ENCODE data around the gene CARS1.
"Not testable (repeated sequence)": the region's sequence is repeated elsewhere in the genome, so short reads cannot be mapped to it uniquely, and the experiment has no call there.

Gene CARS1

GRCh38 chr11:3089236-3090061 is 32.2 kb upstream of the CARS1 start:
- no peak for DNase-seq (ENCODE audit: low read depth in 2 of 2)

DNA sequence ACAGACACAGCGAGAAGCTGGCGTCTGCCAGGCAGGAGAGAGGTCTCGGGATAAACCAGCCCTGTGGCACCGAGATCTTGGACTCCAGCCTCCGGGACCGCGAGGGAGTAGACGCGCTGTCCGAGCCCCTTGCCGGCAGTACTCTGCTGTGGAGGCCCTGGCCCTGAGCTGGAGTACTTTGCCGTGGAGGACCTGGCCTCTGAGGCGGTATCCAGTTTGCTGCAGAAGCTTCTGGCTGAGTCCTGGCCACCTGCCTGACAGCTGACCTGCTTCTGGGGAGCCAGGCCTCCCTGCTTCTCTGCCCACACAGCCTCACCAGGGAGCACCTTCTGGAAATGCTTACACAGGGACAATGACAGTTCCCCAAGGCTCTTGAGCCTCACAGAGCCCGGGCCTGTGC is 31.6 kb upstream of the CARS1 start:
- DNase-seq (ENCODE audit: low read depth in 2 of 2): no peak

DNA sequence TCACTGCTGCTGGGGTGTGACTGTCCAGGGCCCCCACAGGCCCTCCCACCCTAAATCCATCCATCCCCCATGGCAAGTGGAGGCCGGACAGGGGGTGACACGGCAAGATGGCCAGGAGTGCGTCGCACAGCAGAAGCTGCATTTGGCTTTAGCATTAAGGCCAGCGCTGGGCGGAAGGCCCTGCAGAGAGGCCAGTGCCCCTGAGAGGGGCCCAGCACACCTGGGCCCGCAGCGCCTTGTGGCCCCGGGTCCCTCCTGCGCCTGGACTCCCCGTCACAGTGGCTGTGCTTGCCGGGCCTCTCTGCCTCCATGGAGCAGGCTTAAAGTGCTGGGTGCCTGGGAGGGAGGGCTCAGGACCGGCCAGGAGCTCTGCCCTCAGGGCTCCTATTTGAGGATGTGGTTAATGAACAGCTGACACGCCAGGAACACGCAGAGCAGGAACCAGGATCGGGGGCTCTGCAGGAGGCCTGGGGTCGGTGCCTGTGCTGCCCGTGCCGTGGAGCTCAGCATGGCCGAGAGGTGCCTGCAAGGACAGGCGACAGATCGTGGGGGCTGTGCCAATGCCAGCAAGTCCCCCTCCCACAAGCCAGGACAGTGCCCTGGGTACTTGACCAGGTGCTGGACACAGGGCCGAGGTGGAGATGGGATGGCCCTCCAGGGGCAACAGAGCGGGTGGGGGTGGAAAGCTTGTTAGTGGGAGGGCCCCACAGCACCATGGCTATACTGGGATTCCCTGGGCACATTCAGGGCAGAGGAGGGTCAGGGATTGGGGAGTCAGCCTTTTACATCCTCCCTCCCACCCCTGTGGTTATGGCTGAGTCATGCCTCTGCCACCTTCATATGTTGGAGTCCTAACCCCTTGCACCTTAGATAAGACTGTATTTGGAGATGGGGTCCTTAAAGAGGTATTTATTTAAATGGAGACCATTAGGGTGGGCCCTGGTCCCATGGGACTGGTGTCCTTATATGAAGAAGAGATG is 30.9 kb upstream of the CARS1 start:
- DNase-seq (ENCODE audit: low read depth in 2 of 2): no peak

- no peak for DNase-seq (ENCODE audit: low read depth in 2 of 2)
These were observed 30.1 kb upstream of the CARS1 start for GRCh38 chr11:3087373-3087772.

- DNase-seq (ENCODE audit: low read depth in 2 of 2): no peak
These were observed 29.5 kb upstream of the CARS1 start for GRCh38 chr11:3086671-3087150.

- no peak for DNase-seq (ENCODE audit: low read depth in 2 of 2)
These were observed 28.9 kb upstream of the CARS1 start for GRCh38 chr11:3086114-3086513.

GRCh38 chr11:3085052-3085451 is 27.8 kb upstream of the CARS1 start:
- no peak for DNase-seq (ENCODE audit: low read depth in 2 of 2)

- no peak for DNase-seq (ENCODE audit: low read depth in 2 of 2)
These were observed 26.1 kb upstream of the CARS1 start for GRCh38 chr11:3083321-3083720.

DNA sequence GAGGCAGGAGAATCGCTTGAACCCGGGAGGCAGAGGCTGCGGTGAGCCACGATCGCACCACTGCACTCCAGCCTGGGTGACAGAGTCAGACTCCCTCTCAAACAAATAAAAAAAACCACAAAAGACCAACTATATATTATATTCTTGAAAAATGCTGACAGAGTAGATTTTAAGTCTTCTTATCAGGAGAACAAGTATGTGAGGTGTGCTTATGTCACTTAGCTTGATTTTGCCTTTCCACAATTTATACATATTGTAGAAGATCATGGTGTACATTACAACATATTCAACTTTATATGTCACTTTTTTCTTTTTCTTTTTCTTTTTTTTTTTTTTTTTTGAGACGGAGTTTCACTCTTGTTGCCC is 24.1 kb upstream of the CARS1 start:
- DNase-seq (ENCODE audit: low read depth in 2 of 2): no peak

GRCh38 chr11:3080733-3081385 is 23.6 kb upstream of the CARS1 start:
- DNase-seq (ENCODE audit: low read depth in 2 of 2): no peak

GRCh38 chr11:3080104-3080503 is 22.9 kb upstream of the CARS1 start:
- no peak for DNase-seq (ENCODE audit: low read depth in 2 of 2)

DNA sequence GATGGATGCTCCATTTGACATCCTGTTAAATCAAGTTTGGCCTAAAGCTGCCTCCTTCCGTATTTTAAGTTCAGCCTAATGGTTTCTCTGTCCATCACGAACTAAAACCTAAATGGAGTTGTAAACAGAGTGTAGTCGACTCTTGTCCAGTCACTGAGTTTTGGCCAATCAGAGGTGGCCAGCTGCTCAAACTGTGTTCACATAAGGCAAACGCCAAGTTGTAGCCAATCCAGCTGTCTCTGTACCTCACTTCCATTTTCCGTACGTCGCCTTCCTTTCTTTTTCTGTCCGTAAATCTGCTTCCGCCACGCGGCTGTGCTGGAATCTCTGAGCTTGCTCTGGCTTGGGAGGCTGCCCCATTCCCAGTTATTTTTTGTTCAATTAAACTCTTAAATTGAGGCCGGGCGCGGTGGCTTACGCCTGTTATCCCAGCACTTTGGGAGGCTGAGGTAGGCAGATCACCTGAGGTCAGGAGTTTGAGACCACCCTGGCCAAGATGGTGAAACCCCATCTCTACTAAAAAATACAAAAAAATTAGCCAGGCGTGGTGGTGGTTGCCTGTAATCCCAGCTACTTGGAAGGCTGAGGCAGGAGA is 20.7 kb upstream of the CARS1 start:
- no peak for DNase-seq (ENCODE audit: low read depth in 2 of 2)

DNA sequence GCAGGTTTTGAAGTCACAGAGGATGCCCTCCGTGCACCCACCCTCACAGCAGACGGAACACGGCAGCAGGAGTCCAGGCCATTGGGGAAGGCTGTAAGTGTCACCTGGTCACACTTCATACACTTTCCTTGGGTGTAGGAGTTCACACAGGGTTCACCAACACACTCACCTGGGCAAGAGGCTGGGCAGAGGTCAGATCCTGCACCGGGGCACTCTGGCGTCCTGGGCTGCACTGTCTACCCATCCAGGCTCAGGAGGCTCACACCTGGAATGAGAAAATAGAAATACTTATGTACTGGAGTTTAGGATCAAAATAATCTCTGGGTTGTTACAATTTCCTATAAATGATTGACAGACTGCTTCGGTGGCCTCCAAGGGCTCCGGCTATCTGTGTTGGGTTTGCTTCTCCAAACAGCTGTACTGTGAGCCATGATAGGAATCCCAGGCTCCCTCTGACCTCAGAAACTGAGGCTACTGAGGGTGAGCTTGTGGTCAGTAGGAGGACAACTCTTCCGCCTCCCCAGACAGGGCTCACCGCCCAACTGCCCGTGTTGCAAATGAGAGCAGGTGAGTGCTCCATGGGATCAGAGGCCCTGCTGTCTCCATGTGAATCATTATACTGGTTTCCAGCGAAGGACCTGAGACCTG is 20.1 kb upstream of the CARS1 start:
- DNase-seq (ENCODE audit: low read depth in 2 of 2): no peak

- DNase-seq (ENCODE audit: low read depth in 2 of 2): no peak
These were observed 17.8 kb upstream of the CARS1 start for GRCh38 chr11:3074912-3075589.

DNA sequence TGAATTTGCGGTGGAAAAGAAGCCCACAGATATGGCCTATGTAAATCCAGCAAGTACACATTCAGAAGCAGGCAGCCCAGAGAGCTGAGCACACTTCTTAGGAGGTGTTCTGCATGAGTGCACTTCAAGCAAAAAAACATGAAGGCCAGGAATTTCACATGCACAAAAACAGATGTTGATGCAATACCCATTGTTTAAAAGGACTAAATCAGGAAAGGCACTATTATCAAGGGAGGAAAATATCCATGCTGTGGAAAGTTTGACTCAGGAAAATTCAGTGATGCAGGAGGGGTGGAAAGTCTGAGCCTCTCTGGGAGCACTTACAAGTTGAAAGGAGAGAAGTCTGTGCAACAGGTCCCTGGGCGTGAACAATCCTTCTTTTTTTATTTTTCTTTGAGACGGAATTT is 15.8 kb upstream of the CARS1 start:
- DNase-seq (ENCODE audit: low read depth in 2 of 2): no peak

DNA sequence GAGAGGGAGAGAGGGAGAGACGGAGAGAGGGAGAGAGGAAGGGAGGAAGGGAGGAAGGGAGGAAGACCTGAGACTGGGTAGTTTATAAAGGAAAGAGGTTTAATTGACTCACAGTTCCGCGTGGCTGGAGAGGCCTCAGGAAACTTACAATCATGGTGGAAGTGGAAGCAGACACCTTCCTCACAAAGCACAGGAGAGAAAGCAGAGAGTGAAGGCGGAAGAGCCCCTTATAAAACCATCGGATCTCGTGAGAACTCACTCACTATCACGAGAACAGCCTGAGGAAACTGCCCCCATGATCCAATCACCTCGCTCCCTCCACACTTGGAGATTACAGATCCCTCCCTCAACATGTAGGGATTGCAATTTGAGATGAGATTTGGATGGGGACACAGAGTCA is 12.2 kb upstream of the CARS1 start:
- DNase-seq (ENCODE audit: low read depth in 2 of 2): no peak

DNA sequence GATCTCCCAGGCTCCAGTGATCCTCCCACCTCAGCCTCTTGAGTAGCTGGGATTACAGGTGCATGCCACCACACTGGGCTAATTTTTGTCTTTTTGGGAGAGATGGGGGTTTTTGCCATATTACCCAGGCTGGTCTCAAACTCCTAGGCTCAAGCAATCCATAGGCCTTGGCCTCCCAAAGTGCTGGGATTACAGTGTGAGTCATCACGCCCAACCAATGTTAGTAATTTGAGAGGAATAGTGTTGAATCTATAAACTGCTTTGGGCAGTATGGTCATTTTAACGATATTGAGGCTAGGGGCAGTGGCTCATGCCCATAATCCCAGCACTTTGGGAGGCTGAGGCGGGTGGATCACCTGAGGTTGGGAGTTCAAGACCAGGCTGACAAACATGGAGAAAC is 9.1 kb upstream of the CARS1 start:
- not testable (repeated sequence) for DNase-seq (ENCODE audit: low read depth in 2 of 2)

- DNase-seq (ENCODE audit: low read depth in 2 of 2): not testable (repeated sequence)
These were observed 7.5 kb upstream of the CARS1 start for GRCh38 chr11:3064709-3065108.

GRCh38 chr11:3063876-3064275 is 6.7 kb upstream of the CARS1 start:
- DNase-seq (ENCODE audit: low read depth in 2 of 2): not testable (repeated sequence)

DNA sequence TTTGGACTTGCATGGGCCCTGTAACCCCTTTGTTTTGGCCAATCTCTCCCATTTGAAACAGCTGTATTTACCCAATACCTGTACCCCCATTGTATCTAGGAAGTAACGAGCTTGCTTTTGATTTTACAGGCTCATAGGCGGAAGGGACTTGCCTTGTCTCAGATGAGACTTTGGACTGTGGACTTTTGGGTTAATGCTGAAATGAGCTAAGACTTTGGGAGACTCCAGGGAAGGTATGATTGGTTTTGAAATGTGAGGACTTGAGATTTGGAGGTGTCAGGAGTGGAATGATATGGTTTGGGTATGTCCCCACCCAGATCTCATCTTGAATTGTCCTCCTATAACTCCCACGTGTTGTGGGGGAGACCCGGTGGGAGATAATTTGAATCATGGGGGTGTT is 6.2 kb upstream of the CARS1 start:
- not testable (repeated sequence) for DNase-seq (ENCODE audit: low read depth in 2 of 2)
